DMS114 treated with DMSO at 0.1 percent for 48 hours (cell line): Measurements from ENCODE around the gene TMCO4.

Experiments used
- DNase-seq: peaks from one replicate; lab custom pipeline; 2025; ENCODE audit not compliant: unreplicated experiment; lab: John Stamatoyannopoulos, UW

The TMCO4 gene

GRCh38 chr1:19689085-19689757, 110.5 kb downstream of the TMCO4 start:
- no peak for DNase-seq

- DNase-seq = no peak
Observed at GRCh38 chr1:19688041-19688842, 111.5 kb downstream of the TMCO4 start.

- DNase-seq = no peak
Observed at GRCh38 chr1:19687414-19687813, 112.3 kb downstream of the TMCO4 start.

GRCh38 chr1:19685994-19686393, 113.7 kb downstream of the TMCO4 start:
- no peak for DNase-seq

GRCh38 chr1:19684677-19685076, 115.0 kb downstream of the TMCO4 start:
- DNase-seq = no peak

GRCh38 chr1:19683351-19683750, 116.4 kb downstream of the TMCO4 start:
- no peak for DNase-seq

- no peak for DNase-seq
Observed at GRCh38 chr1:19682901-19683300, 116.8 kb downstream of the TMCO4 start.

GRCh38 chr1:19682257-19682656, 117.5 kb downstream of the TMCO4 start:
- no peak for DNase-seq

- DNase-seq = no peak
Observed at GRCh38 chr1:19680644-19681043, 119.1 kb downstream of the TMCO4 start.

GRCh38 chr1:19679691-19680090, 120.0 kb downstream of the TMCO4 start:
- DNase-seq = no peak

- no peak for DNase-seq
Observed at GRCh38 chr1:19678931-19679453, 120.7 kb downstream of the TMCO4 start.

GRCh38 chr1:19678493-19678892, 121.2 kb downstream of the TMCO4 start:
- no peak for DNase-seq

- no peak for DNase-seq
Observed at GRCh38 chr1:19676438-19676922, 123.2 kb downstream of the TMCO4 start.

GRCh38 chr1:19675797-19676196, 123.9 kb downstream of the TMCO4 start:
- DNase-seq = no peak

- DNase-seq = no peak
Observed at GRCh38 chr1:19672237-19672636, 127.5 kb downstream of the TMCO4 start.

- no peak for DNase-seq
Observed at GRCh38 chr1:19670787-19671186, 128.9 kb downstream of the TMCO4 start.

GRCh38 chr1:19668888-19669287, 130.8 kb downstream of the TMCO4 start:
- no peak for DNase-seq

GRCh38 chr1:19665496-19666465, 133.9 kb downstream of the TMCO4 start:
- no peak for DNase-seq

GRCh38 chr1:19665186-19665495, 134.6 kb downstream of the TMCO4 start:
- no peak for DNase-seq

- DNase-seq = no peak
Observed at GRCh38 chr1:19664453-19665185, 135.1 kb downstream of the TMCO4 start, which contains the start of gene HTR6. Gene HTR6, plus strand, starts transcription at chr1:19664875. Its CDS starts 879 bp downstream, at chr1:19665754.
